Measurements from ENCODE around the gene NEDD4L.
A peak's percentile ranks its signal among the peaks of the same experiment; 100 is the strongest.

NEDD4L gene

GRCh38 chr18:58316396-58317342 lies 272.6 kb downstream of the NEDD4L start:
- Histone ChIP-seq H3K4me3 (no peak overlapping the region), H3K27ac (peak overlapping the region in 6 of 21 experiments; percentile 17 to 81 (median 64))

GRCh38 chr18:58319719-58320118 lies 275.7 kb downstream of the NEDD4L start:
- Histone ChIP-seq H3K27ac (no peak overlapping the region), H3K4me3 (no peak overlapping the region)

- no peak overlapping the region for H3K4me3 ChIP-seq
- peak overlapping the region in 1 of 21 experiments; percentile 58 for H3K27ac ChIP-seq
Measured at GRCh38 chr18:58320907-58321561, 277.0 kb downstream of the NEDD4L start.

- Histone ChIP-seq H3K27ac (peak overlapping the region in 1 of 21 experiments; percentile 58), H3K4me3 (no peak overlapping the region)
Measured at GRCh38 chr18:58321986-58322385, 278.0 kb downstream of the NEDD4L start.

GRCh38 chr18:58322464-58322863 lies 278.4 kb downstream of the NEDD4L start:
- H3K27ac ChIP-seq, result no peak overlapping the region

GRCh38 chr18:58323866-58324762 lies 280.1 kb downstream of the NEDD4L start:
- Histone ChIP-seq H3K27ac (no peak overlapping the region), H3K4me3 (no peak overlapping the region)

More at GRCh38 chr18:58322464-58322863, 278.4 kb downstream of the NEDD4L start:
- H3K4me3 ChIP-seq, result no peak overlapping the region

- Histone ChIP-seq H3K27ac (no peak overlapping the region), H3K4me3 (no peak overlapping the region)
Measured at GRCh38 chr18:58324824-58325480, 280.9 kb downstream of the NEDD4L start.

- Histone ChIP-seq H3K27ac (no peak overlapping the region), H3K4me3 (no peak overlapping the region)
Measured at GRCh38 chr18:58325494-58325893, 281.5 kb downstream of the NEDD4L start.

- Histone ChIP-seq H3K4me3 (no peak overlapping the region), H3K27ac (no peak overlapping the region)
Measured at GRCh38 chr18:58334061-58334460, 290.0 kb downstream of the NEDD4L start.

- no peak overlapping the region for H3K27ac ChIP-seq
Measured at GRCh38 chr18:58335223-58335622, 291.2 kb downstream of the NEDD4L start.

GRCh38 chr18:58335821-58336220 lies 291.8 kb downstream of the NEDD4L start:
- Histone ChIP-seq H3K27ac (no peak overlapping the region), H3K4me3 (no peak overlapping the region)

More at GRCh38 chr18:58335223-58335622, 291.2 kb downstream of the NEDD4L start:
- no peak overlapping the region for H3K4me3 ChIP-seq

- no peak overlapping the region for H3K4me3 ChIP-seq
- no peak overlapping the region for H3K27ac ChIP-seq
Measured at GRCh38 chr18:58336605-58337004, 292.6 kb downstream of the NEDD4L start.

GRCh38 chr18:58337285-58337684 lies 293.3 kb downstream of the NEDD4L start:
- no peak overlapping the region for H3K27ac ChIP-seq
- no peak overlapping the region for H3K4me3 ChIP-seq

- no peak overlapping the region for H3K27ac ChIP-seq
- no peak overlapping the region for H3K4me3 ChIP-seq
Measured at GRCh38 chr18:58337686-58338085, 293.7 kb downstream of the NEDD4L start.

- peak overlapping the region in 3 of 21 experiments; percentile 3 to 49 (median 19) for H3K27ac ChIP-seq
Measured at GRCh38 chr18:58338141-58338540, 294.1 kb downstream of the NEDD4L start.

GRCh38 chr18:58338961-58339592 lies 295.1 kb downstream of the NEDD4L start:
- peak overlapping the region in 3 of 21 experiments; percentile 3 to 49 (median 19) for H3K27ac ChIP-seq

More at GRCh38 chr18:58338141-58338540, 294.1 kb downstream of the NEDD4L start:
- no peak overlapping the region for H3K4me3 ChIP-seq

GRCh38 chr18:58339890-58340289 lies 295.9 kb downstream of the NEDD4L start:
- Histone ChIP-seq H3K27ac (no peak overlapping the region), H3K4me3 (no peak overlapping the region)

More at GRCh38 chr18:58338961-58339592, 295.1 kb downstream of the NEDD4L start:
- H3K4me3 ChIP-seq, result no peak overlapping the region

GRCh38 chr18:58341916-58342315 lies 297.9 kb downstream of the NEDD4L start:
- no peak overlapping the region for H3K4me3 ChIP-seq
- H3K27ac ChIP-seq, result no peak overlapping the region

Measured in skin epidermis (tissue), 12 donors.